Eye (tissue), 1 donor: ENCODE results near the gene PIEZO1.
A peak's percentile ranks its signal among the peaks of the same experiment; 100 is the strongest.

Source experiments
- DNase-seq: peaks from one replicate; pipeline ENCODE4 v3.0.0-alpha.2; 2015

PIEZO1 gene

DNA sequence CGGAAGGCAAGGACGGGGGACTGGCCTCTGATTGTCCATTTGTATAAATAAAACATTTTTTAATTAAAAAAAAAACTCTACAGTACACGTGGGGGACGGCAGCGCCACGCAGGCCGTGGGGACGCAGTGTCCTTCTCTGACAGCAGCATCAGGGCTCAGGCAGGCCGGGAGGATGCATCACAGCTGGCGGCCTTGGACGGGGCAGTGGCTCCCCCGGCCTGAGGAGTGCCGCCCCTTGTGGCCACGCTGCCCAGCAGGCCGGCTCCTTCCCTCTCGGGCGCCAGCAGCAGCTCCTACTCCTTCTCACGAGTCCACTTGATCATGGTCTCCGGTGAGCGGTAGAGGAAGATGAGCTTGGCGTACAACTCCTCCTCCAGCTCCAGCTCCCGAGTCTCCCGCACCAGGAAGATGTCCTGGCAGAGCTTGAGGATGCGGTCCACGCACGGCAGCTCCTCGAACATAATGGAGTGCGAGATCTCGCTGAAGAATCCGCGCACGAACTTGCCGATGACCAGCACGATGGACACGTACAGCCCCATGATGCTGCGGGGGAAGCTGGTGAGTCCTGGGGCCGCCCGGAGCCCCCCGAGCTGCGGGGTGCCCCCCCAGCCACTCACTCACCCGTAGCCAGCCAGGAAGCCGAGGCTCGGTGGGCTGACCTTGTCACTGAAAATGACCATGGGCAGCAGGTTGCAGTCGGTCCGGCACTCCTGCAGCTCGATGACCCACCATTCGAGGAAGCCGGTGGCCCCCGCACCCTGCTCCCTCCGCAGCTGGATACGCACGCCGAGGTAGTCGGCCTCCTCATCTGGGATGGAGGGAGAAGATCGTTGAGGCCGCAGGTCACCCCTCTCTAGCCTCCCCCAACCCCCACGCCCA, 69.5 kb downstream of the PIEZO1 start:
- no peak for DNase-seq

GRCh38 chr16:88714420-88715302, 70.4 kb downstream of the PIEZO1 start:
- no peak for DNase-seq

- no peak for DNase-seq
Observed at GRCh38 chr16:88713568-88714419, 71.2 kb downstream of the PIEZO1 start.

DNA sequence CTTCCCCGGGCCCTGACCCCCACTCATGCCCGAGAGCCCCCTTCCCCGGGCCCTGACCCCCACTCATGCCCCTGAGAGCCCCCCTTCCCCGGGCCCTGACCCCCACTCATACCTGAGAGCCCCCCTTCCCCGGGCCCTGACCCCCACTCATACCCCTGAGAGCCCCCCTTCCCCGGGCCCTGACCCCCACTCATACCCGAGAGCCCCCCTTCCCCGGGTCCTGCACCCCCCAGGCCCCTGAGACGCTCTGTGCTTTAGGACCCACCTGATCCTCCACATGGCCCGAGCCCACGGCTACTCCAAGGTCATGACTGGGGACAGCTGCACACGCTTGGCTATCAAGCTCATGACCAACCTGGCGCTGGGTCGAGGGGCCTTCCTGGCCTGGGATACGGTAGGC, 72.0 kb downstream of the PIEZO1 start:
- DNase-seq = no peak

DNA sequence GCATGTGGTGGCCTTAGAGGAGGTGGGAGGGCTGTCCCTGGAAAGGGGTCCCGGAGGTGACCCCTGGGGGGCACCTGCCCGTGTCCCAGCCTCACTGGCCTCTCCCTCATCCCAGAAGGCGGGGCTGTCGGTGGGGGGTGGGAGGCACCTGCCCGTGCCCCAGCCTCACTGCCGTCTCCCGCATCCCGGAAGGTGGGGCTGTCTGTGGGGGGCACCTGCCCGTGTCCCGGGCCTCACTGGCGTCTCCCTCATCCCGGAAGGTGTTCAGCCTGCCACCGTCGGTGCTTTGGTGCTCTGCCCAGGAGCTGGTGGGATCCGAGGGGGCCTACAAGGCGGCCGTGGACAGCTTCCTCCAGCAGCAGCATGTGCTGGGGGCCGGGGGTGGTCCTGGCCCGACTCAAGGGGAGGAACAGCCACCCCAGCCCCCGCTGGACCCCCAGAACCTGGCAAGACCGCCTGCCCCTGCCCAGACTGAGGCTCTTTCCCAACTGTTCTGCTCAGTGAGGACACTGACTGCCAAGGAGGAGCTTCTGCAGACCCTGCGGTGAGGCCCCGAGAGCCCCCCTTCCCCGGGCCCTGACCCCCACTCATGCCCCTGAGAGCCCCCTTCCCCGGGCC, 72.5 kb downstream of the PIEZO1 start:
- no peak for DNase-seq

DNA sequence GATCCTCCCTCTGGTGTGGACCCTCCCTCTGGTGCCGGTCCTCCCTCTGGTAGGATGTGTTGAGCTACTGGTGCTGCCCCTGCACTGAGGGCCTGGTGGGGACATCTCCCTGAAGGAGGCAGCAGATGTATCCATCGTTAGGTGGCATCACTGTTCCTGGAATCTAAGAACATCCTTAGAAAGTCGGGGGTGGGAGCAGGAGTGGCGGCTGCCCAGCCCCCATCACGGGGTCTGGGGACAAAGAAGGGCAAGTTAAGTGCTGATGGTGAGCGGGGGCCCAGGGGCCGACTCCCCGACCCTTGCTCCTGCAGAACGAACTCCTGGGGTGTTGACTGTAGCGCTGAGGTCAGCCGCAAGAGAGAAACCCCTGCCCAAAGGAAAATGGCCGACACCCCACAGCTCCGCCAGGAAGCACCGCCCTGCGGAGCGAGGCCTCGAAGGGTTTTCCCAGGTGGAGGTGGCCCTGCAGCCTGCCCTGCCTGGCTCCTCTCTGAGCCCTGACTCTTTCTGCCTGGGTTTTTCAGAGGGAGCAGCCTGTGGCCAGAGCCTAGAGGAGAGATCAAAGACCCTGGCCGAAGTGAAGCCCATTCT, 73.2 kb downstream of the PIEZO1 start:
- no peak for DNase-seq

GRCh38 chr16:88710556-88710955, 74.5 kb downstream of the PIEZO1 start:
- no peak for DNase-seq

DNA sequence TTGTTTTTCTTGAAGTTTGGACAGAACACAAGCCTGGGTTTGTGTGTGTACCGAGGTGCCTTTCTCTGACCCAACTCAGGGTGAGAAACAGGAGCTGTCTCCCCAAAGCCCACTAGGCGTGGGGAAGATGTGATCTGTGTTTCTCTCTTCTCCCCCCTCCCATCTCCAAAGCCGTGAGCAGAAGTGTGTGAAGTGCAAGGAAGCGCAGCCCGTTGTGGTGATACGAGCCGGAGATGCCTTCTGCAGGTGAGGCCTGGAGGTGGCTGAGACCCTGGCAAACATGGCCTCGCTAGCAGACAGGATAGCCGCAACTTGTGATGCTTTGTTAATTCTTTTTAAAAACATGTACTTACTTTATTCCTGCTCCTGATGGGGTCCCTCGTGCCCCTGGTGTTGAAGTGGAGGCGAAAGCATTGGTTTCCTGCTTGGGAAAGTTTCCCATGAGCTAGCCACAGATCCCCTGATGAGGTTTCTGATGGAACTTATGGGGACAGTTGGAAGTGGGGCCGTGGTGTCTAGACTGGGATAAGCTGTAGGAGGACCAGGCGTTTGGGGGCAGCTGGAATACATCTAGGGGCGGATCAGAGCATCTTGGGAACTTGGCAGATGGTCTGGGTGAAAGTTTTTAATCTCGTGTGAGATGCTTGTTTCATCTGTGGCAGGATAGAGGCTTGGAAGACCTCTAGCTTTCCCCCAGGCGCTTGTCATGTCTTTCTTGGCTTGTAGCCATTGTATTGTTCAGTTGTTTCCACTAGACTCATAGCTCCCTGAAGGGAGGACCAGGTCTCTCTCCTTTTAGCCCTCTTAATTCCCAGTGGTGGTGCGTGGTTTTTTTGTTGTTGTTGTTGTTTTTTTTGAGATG, 77.8 kb downstream of the PIEZO1 start:
- no peak for DNase-seq

DNA sequence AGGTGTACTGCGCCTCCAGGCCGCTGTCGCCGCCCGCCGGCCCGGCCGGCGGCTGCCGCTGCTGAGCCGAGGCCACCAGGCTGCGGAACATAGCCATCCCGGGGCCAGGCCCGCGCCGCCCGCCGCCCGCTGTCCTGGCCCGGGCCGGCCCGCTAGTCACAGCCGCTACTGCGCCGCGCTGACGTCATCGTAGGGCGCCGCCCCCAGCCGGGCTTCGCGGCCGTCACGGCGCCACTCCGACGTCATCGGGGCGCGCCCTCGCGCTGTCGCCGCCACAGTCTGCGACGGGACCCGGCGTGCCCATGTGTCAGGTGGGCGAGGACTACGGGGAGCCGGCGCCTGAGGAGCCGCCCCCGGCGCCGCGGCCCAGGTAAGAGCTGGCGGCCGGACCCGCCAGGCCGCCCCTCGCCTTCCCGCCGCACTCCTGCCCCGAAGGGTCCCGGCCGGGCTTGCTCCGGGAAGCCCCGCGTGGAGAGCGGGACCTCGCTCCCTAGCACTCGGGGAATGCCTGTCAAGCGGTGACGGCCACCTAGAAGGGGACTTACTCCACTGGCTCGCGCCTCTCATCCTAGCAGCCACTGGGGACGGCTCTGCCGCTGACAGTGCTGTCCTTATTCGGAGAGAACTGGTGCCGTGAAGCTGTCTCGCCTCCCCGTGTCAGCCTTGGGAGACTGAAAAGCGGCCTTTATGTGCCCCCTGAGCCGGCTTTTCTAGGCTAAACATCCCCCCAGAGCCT, 78.6 kb downstream of the PIEZO1 start, which contains the start of the genes CTU2 and RNF166:
CTU2 (plus strand) TSS at position 275 of the 736 bp plus-strand sequence; CDS start at position 303, 28 bp downstream.
RNF166 (minus strand) TSS at position 180 of the 736 bp plus-strand sequence; CDS start at position 97, 83 bp downstream.
- DNase-seq = peak; percentile 95

GRCh38 chr16:88705801-88706228, 79.2 kb downstream of the PIEZO1 start:
- no peak for DNase-seq

GRCh38 chr16:88705076-88705684, 79.8 kb downstream of the PIEZO1 start:
- DNase-seq = peak; percentile 32

DNA sequence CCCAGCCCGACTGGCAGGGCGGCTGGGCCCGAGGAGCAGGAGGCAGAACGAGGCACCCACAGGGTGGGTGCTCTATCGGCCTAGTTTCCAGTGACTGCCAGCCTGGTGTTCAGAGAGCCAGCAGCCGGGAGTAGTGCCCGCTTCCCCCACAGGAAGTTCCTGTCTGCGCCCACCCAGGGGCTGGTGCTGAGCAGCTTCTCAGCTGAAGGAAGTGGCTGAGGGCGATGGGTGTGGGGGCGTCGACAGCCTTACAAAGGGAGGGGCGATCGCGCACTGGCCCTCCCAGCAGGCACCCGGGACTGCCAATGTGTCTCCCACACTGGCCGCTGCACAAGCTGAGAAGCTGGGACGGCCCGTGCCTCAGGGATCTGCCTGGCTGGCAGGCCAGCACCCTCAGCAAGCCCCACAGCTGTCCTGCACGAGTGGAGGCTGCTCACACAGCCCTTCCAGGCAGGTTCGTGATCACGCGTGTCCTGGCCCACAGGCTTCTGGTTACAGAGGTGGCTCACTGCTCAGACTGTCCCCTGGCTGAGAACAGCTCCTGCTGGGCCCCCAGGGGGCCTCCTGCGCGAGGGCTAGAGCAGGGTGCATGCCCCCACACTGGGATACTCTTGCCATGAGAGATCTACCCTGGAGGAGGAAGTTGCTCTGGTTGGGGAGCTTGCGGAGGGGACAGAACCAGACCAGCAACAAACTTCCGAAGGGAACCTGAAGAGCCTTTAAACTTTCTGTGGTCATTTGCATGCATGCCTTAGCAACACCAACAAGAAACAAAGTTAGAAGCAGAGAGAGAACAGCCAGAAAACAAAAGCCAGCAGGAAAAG, 81.3 kb downstream of the PIEZO1 start:
- no peak for DNase-seq

- no peak for DNase-seq
Observed at GRCh38 chr16:88702371-88703210, 82.4 kb downstream of the PIEZO1 start.

GRCh38 chr16:88701581-88702370, 83.2 kb downstream of the PIEZO1 start:
- no peak for DNase-seq

- DNase-seq = no peak
Observed at GRCh38 chr16:88700636-88701482, 84.2 kb downstream of the PIEZO1 start.

- no peak for DNase-seq
Observed at GRCh38 chr16:88700322-88700635, 84.7 kb downstream of the PIEZO1 start.
